Middle frontal gyrus (tissue), 1 donor: ENCODE data around the gene SCN3B.

ENCODE experiments used
- DNase-seq: peaks from one replicate; pipeline ENCODE4 v3.0.0-alpha.2; 2015; ENCODE audit warnings: low spot score; ENCODE audit errors: extremely low spot score

SCN3B gene

GRCh38 chr11:123659311-123659710 lies 4.9 kb upstream of the SCN3B start:
- DNase-seq = no peak

DNA sequence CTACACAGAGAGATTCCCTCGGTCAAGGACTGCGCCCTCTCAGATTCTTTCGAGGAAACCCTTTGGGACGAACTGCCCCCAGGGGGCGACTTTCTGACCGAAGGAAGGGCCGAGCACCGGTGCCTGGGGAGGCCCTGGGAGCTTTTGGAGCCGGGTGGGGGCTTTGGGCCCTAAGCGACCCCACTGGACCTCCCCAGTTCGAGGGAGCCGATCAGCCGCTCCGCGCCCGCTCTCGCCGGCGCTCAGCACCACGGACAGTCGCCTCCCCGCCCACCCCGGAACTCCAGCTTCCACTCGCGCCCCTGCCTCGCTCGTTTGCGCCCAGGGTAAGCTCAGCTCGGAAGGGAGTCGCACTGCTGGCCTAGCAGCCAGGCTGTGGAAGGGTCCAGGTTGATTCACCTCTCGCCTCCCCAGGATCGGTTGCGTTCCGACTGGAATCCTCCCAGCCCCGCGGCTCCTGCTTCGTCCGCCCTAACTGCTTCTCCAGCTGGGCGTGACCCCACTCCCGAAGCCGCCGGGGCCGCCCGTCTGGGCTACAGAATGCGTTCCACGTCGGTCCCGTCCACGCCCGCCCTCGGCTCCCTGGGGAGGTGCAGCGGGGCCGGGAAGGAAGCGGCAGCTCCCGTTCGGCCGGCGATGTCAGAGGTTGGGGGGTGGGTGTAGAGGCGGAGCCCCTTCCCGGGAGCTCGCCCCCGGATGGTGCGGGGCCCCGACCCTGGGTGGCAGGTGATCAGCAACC lies 428 bp downstream of the SCN3B start:
- no peak for DNase-seq

DNA sequence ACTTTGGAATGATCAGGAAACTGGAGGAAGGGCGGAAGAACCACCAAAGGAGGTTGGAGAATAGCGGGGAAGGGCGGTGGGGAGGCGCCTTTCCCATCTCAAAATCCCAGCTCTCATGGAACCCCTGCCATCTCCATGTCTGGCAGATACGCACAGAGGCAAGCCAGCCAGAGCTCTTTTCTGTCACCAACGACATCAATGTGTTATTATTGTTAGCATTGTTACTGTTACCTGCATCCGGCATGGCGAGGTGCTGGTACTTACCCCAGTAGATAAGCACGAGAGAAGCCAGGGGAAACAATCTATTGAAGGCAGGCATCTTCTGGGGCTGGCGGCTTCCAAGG lies 969 bp downstream of the SCN3B start:
- no peak for DNase-seq

GRCh38 chr11:123652599-123652998 lies 1.8 kb downstream of the SCN3B start:
- no peak for DNase-seq

DNA sequence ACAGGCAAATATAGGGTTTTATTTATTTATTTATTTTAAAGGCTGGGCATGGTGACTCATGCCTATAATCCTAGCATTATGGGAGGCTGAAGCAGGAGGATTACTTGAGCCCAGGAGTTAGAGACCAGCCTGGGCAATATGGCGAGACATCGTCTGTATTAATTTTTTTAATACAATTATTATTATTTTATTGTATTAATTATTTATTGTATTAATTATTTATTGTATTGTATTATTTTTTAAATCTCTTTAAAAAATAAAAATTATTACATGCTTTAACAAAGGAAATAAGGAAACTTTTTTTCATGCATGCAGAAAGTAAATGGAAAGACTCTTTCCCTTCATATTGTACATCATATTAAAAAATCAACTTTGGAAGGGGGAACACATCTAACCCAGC lies 3.5 kb downstream of the SCN3B start:
- no peak for DNase-seq

- DNase-seq = no peak
These were observed 9.0 kb downstream of the SCN3B start for GRCh38 chr11:123645286-123645975.

- DNase-seq = no peak
These were observed 12.0 kb downstream of the SCN3B start for GRCh38 chr11:123642435-123642834.

DNA sequence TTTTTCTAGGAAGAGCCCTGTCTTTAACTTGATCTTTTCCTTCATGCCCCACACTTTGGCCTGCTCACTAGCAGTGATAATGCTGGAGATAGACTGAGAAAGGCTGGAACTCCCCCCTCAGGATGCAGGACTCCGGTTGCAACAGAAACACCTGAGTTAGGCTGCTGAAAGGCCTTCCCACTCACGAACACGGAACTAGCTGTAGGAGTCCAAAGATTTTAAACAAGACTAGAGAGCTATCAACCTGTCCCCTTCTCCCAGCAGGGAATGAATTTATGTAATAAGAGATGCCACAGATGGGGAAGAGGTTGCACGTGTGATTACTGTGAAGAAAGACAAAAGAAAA lies 13.0 kb downstream of the SCN3B start:
- DNase-seq = no peak

GRCh38 chr11:123640677-123641494 lies 13.5 kb downstream of the SCN3B start:
- DNase-seq = no peak

DNA sequence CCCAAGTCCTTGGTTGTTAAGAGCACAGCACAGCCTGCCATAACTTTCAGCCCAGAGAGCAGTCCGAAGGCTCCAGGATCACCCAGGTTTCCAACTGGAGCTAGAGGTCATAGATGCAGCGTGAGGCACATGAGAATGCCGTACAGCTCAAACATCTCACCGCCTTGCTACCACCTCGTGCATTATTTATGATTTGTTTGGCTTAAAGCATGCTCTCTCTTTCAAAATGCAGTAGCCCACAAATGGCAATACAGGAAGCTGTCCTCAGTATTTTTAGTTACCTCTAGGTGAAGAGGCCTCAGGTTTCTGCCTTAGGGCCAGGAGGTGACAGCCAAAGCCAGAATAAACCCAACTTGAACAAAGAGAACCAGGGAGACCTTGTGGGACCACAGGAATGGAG lies 14.4 kb downstream of the SCN3B start:
- no peak for DNase-seq

GRCh38 chr11:123630126-123630608 lies 24.3 kb downstream of the SCN3B start:
- no peak for DNase-seq

DNA sequence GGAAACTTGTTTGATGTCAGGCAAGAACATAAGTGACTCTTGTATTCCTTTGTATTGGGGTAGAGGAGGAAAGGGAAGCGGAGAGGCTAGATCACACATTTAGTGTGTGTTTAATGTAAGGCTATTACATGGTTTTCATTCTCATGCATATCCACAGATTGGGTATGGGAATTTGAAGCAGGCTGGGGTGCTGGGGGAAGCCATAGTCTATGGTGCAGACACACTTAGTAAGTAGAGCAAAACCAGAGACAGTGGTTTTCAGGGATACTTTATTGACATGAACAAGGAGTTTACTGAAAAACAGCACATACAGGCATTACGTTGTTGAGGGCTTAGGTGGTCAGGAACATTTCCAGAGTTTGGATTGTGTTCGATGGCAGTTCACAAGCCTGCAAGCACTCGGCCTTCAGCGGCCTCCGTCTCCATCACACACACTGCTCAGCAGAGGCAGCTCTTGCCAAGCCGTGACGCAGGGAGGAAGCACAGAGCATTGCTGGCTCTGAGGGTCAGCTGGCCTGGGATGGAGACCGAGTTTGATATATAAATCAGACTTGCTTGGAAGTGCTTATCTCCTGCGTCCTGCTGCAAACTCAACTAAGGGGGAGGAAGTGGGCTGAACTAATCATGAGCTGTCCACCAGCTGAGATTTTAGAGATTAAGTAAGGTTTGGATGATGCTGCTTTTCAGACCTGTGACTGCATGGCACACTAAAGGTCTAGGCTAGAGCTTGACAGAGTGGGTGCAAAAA lies 25.3 kb downstream of the SCN3B start:
- no peak for DNase-seq

DNA sequence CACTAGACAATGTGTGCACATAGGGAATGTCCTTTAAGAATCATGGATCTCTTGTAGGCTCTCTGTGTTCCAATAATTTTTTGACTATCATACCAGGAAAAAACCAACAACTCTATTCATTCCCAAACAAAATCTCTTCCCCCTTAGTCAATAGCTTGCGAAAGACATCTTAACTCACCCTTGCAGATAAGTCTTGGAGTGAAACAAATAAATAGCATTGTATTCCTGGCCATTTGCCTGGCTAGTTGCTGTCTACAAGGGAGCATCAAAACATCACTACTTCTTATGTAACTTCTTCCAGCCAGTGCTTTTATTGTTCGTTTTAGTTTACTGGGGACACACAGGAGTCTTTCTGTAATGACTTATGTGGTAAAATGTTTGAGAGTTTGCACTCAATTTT lies 29.4 kb downstream of the SCN3B start:
- DNase-seq = no peak

- no peak for DNase-seq
These were observed 31.8 kb downstream of the SCN3B start for GRCh38 chr11:123622576-123622975.

DNA sequence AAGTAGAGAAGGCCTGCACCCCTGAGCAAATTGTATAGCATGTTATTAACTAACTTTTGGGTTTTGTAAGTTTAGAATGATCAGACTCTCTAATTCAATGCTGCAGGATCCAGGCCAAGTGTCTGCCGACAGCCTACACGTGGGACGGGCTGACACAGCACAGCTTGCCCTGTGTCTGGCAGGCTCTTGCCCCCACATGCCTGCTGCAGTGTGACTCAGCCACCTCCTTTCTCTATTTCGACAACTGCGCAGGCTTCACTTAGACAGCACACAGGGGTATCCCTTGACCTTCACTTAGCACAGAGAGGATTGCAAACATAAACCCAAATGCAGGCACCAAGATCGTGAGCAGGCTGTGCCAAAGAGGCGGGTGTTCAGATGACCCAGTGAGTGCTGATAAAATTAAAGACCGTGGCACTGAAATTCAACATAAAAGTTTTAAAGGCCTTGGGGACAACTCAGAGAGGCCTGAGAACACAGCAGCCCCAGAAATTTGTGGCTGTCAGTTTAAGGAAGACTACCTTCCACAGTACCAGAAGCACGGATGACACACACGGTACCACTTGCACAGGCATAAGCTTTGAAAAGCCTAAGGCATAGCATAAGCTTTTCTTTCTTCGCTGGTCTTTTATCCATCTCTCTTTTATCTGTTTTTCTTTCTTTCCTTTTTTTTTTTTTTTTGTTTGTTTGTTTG lies 37.8 kb downstream of the SCN3B start:
- DNase-seq = peak; percentile 22

DNA sequence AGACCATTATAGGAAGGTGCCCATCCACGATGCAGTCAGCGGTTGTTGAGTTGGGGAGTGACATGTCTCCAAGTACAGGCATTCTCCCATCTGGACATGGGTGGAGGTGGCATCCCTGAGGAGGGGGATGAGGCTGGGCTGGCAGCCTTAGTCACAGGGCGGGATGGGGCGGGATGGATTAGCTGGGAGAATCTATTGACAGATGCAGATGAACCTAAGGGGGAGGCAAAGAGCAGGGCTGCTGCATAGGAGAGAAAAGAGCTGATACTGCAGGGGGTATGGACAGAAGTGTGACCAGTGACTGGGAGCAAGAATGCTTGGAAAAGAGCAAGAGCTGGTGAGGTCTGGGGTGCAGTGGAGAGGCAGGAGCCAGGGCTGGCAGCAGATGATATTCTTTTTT lies 42.7 kb downstream of the SCN3B start:
- no peak for DNase-seq

DNA sequence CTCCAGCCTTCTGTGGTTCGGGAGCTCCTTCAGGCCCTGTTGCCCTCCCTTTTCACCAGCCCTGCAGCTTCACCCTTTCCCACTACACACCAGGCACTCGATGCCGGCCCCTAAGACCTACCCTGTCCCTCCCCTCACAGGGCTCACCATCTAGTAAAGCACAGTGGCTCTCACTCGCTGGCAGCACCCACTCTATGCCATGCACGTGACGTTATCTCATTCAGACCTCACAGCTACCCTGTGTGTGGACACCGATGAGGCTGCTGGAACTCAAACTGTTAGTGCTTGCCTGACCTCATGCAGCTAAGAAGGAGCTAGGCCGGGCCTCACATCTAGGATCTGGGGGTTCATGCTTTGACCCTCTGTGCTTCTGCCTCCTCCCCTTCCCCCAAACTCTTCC lies 45.5 kb downstream of the SCN3B start:
- no peak for DNase-seq

GRCh38 chr11:123608371-123608770 lies 46.1 kb downstream of the SCN3B start:
- DNase-seq = no peak

GRCh38 chr11:123607781-123608180 lies 46.6 kb downstream of the SCN3B start:
- no peak for DNase-seq

DNA sequence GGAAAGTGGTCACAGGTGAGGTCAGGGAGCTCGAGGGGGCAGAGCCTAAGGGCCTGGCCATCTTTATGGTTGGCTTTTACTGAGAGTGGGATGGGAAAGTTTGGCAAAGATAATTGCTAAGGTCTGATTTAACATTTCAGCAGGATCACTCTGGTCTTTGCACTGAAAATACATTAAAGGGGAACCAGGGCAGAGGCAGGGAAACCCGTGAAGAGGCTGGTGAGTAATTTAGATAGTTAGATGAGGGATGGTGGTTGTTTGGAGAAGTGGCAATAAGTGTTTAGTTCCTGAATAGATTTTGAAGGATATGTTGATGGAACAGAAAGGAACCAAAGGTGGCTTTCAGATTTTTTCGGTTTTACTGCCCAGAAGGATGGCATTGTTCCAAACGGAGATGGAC lies 50.8 kb downstream of the SCN3B start:
- DNase-seq = no peak

GRCh38 chr11:123601743-123602142 lies 52.7 kb downstream of the SCN3B start:
- DNase-seq = no peak
